GM18873 (cell line): ENCODE results near the gene EIF3L.

ENCODE experiments used
- ATAC-seq: cut with Tn5 transposase; IDR thresholded peaks from one replicate; pipeline ENCODE4 v1.9.1; 2021; ENCODE audit warnings: mild to moderate bottlenecking, moderate library complexity, moderate number of reproducible peaks; ENCODE audit not compliant: unreplicated experiment, low FRiP score

Gene EIF3L

DNA sequence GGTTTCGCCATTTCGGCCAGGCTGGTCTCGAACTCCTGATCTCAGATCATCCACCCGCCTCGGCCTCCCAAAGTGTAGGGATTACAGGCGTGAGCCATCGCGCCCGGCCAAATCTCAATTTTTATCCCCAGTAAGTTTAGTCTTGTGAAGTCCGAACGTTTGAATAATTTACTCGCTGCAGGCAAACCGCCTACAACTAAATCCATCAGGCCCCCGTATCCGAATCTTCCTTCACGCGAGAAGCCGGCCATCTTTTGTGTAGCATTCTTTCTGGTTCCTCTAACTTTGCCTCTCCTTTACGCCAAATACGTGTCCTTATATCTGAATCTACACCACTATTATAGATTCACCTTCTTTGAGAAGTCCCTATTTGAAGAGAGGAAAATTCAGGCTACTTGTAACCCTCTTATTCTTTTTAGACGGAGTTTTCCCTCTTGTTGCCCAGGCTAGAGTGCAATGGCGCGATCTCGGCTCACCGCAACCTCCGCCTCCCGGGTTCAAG lies 581 bp upstream of the EIF3L start:
- ATAC-seq = no peak

DNA sequence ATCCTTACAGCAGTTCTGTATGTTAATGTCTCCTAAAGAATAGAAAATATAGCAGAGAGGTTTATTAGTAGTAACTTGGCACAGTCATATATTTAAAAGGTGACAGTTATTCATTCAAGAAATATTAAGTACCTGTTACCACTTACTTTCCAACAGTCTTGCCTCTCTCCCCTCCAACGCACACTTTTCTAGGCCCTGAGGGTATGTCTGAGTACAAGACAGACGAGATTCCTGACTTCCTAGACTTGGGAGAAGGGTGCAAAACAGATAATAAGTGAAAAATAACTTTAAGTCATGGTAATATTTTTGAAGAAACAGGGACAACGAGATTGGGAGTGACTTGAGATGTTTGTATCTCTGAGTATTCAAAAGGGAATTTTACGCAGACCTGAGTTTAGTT lies 1.6 kb downstream of the EIF3L start:
- ATAC-seq = no peak

DNA sequence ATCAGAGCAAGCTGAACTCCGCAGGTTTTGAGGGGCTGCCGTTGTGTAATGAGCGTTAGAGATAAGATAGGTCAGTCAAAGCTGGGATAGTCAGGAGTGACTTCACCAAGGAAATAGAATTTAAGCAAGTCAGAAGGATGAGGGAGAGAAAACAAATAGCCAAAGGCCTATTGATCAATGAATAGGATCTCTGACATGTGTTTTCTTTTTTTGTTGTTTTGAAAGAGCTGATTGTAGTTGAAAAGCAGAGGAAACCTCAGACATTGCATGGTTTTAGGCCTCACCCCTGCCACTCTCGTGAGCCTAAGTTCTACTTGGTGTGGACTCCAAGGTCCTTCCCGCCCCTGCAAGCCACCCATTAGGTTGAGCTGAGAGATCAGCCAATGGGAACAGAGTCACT lies 3.2 kb downstream of the EIF3L start:
- ATAC-seq = no peak

DNA sequence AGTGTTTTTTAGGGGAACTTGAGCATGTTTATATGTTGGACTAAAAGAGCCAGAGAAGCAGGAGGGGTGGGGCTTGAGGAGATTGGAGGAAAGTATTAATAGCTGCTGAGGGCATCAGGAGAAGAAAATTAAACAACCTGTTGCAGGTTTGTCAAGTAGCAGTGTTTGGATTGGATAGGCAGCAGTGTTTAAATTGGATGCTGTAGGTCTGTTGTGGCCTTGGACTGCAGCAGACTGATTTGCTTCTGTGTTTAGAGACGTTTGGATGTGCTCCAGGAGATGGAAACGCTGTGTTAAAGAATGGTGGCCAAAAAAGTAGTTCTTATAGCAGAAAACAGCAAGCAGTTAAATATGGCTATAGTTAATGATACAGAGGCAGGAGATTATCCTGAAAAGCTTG lies 5.7 kb downstream of the EIF3L start:
- no peak for ATAC-seq

DNA sequence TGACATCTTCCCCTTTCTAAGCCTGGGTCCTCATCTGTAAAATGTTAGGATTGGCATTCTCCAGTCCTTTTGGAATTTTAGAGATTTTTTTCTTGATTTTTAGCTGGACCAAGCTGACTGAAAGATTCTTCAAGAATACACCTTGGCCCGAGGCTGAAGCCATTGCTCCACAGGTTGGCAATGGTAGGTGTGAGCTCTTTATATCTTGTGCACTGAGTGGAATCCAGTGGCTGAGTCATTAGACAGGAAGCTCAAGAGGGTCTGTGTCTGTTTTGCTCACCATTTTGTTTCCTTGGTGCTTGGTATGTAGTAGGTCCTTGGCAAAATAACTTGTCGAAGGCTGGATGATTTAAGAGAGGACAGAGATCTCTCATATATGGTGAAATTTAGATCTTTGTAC lies 6.2 kb downstream of the EIF3L start:
- no peak for ATAC-seq

DNA sequence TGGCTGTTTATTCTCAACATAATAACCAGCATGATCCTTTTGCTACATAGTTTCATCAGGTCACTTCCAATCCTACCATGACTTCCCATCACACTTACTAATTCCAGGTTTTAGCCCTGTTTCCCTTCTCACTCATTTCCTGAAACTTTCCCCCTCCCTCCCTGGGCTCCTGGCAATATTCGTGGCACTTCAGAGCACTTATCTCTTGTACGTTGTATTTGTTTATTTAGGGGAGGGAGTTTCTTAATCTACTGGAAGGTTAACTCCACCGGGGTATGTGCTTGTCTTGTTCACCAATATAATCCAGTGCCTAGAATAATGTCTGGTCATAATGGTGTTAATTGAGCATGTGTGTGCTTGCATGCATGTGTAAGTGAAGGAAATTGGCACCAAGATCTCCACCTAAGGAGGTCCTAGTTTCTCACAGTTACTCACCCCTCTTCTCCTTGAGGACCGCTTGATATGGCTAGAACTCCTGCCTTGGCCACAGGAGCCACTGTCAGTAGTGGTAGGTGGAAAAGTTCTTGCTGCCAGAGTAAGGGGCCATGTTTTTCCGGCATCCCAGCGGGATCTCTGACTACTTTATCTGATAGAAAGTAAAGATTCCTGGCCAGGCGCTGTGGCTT lies 11.7 kb downstream of the EIF3L start:
- no peak for ATAC-seq

DNA sequence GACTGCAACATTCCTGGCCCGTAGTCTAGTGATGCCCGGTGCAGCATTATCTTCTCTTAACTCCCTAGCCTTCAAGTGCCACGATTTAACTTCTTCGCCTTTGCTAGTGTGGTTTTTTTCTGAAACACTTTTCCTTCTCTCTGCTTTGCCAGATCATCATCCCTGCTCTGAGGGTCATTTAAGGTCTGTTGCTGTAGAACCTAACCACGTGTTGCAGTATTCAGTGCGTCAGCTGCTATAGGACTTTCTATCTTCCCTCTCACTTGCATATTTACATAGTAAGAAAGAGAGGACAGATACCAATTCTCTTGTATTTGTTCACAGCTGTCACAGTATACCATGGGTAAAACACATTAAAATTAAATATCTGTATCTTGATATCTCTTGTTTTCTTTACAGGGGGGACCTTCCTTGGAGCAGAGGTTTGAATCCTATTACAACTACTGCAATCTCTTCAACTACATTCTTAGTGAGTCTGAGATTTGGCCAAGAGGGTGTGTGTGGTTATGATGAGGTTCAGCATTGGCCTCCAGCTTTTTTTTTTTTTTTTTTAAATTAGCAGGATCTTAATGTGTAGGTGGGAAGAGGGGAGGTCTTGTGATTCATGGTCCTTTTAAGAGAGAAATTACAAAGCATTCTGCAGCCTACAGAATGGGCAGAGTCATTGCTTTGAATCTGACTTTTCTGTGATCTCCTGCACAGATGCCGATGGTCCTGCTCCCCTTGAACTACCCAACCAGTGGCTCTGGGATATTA lies 13.5 kb downstream of the EIF3L start:
- no peak for ATAC-seq

DNA sequence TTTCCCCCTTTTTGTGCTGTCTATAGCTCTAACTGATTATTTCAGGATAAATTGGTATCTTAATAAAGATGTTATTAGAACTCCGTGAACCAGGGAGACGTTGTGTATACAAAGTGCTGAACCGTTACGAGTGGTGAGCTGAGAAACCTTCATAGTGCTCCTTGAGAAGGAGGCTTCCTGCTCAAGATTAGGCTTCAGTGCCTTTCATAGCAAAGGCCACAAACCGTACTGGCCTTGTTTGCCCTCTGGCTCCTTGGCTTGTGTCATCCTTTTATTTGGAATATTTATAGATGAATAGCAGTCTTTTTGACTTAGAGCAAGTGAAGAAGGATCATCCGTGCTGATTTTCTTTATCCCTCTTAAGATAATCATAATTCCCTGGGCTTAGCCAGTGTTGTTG lies 16.3 kb downstream of the EIF3L start:
- ATAC-seq = no peak

DNA sequence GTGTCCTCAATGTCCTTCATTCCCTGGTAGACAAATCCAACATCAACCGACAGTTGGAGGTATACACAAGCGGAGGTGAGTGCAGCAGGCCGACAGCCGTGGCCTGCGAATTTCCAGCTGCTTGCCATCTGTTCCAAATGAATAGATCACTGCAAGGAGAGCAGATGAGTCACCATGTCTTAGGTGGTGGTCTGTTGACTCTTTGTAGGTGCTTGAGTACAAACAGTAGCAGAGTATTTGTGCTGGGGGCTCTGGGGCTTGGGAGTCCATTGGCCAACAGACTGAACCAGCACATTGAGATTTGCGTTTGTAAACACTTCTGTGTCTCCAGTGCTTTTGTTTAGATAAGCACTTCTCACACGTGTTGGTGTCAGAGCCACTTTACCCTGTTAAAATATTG lies 21.1 kb downstream of the EIF3L start:
- ATAC-seq = no peak

DNA sequence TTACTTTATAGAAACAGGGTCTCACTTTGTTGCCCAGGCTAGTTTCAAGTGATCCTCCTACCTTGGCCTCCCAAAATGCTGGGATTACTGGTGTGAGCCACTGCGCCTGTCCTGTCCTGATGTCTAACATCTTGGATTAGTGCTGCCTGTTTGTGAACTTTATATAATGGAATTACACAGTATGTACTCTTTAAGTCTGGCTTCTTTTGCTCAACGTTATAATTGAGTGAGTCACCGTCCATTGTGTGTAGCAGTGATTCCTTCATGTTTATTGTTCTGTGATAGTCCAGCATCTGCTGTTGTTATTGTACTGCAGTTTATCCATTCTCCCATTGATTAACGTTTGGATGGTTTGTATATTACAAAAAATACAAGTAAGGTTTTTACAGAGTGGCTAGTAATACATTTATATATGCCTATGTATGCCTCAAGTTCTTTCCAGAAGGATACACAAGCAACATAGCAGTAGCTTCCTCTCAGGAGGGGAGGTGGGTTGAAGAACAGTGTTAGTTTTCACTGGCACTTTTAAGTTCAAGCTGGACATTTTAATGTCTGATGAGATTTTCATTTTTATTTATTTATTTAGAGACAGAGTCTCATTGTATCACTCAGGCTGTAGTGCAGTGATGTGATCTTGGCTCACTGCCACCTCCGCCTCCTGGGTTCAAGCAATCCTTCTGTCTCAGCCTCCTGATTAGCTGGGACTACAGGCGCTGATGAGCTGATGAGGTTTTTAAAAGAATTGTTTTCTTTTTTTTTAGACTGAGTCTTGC lies 31.6 kb downstream of the EIF3L start:
- ATAC-seq = no peak

DNA sequence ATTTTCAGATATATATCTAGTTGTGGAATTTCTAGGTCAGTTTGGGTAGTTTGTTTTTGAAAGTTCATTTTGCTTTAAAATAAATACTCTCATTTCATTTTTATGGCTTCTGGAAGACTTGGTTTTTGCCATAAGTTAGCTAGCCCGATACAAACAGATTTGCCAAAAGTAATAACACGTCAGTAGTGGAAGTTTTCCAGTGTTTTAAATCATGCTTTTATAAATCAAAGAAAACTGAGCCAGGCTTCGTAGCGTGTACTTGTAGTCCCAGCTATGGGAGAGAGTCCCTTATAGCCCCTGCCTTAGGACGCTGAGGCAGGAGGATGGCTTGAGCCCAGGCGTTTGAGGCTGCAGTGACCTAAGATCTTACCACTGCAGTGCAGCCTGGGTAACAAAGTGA lies 35.2 kb downstream of the EIF3L start:
- no peak for ATAC-seq

DNA sequence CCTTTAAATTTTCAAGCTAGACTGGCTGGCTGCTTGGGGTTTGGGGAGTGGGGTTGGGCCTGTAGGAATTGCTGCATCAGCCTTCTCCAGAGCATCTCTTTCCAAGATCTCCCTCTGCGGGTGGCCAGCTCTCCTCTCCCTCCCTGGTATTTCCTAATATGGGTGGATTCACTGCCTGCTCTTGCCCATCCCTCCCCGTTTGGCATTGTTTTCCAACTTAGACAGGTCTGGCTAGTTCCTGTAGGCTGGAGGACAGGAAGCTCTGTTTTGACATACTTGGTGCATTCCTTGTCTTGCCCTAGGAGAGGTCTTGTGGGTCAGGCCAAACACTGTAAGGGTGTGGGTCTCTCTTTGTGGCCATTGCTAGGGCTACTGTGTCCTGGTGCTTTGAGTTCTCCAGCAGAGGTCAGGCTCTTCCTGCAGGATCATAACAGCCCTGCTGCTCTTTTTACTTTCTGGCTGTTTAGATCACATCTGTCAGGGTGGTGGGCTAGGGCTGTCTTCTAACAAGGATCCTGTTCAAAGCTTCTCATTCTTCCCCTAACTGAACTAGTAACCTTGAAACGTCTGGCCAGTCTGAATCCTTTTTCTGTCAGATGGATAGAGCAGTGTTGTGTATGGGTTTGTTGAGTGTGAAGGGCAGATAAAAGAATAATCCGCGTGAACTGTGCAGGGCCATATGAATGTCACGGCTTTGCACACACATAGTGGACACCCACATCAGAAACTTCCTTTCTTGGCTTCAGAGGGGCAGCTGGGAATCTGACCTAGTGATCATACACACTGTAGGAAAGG lies 38.6 kb downstream of the EIF3L start:
- ATAC-seq = no peak

DNA sequence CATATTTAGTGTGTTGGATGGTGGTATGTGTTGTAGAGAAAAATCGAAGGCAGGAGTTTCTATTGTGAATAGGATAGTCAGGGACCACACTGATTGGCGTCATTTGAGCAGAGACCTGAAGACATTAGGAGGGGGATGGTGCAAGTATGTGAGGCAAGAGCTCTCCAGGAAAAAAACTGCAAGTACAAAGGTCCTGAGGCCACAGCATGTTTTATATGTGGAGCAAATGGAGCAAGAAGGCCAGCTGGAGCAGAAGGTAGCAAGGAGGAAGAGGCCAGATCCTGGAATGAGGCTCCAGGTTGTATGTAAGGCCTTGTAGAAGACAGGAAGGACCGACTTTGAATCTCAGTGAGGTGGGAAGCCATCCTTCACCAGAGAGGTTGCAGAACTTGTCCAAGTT lies 42.7 kb downstream of the EIF3L start:
- no peak for ATAC-seq

DNA sequence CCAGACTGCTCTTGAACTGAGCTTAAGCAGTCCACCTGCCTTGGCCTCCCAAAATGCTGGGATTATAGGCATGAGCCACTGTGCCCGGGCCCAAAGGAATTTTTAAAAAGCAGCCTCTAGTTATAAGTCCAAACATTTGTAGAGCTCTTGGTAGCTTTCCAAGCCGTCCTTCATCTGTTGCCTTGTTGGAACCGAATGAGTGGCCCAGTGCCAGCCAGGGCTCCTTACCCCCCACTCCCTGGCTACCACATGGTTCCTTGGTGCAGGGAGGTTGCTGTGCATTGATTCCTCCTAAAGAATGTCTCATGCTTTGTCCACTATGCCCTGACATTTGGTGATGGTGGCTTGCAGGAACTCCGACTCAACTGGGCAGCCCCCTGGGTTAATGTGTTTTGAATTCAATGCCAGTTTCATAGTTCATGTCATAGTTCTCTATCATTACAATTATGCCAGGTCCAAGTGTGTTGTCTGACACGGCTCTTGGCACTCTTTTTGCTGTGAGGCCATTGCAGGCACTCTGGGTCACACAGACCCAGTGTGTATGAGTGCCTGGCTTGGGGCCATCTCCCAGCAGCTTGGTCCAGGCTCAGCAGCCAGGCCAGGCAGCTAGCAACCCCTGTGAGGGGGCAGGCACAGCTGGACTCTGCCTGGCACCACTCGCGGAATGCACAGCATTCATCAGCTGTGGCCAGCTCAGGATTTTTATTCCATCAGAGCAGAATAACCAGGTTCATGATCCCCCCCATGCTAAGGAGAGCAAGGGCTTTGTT lies 43.5 kb downstream of the EIF3L start:
- ATAC-seq = no peak

DNA sequence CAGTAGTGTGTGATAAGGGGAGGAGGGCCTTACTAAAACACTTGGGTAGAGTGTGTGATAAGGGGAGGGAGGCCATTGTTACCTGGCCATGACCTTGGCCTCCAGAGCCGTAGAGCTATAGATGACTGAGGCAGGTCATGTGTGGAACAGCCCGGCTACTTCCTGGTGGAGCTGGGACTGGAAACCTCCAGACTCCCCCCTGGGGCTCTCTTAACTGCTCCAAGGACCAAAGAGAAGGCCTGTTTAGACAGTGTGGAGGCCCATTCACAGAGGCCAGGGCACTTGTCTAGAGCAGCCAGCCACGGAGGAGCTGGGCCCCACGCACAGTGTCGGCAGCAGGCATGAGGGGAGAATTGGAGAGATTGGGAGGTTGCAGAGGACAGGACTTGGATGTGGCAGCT lies 44.4 kb downstream of the EIF3L start:
- ATAC-seq = no peak

DNA sequence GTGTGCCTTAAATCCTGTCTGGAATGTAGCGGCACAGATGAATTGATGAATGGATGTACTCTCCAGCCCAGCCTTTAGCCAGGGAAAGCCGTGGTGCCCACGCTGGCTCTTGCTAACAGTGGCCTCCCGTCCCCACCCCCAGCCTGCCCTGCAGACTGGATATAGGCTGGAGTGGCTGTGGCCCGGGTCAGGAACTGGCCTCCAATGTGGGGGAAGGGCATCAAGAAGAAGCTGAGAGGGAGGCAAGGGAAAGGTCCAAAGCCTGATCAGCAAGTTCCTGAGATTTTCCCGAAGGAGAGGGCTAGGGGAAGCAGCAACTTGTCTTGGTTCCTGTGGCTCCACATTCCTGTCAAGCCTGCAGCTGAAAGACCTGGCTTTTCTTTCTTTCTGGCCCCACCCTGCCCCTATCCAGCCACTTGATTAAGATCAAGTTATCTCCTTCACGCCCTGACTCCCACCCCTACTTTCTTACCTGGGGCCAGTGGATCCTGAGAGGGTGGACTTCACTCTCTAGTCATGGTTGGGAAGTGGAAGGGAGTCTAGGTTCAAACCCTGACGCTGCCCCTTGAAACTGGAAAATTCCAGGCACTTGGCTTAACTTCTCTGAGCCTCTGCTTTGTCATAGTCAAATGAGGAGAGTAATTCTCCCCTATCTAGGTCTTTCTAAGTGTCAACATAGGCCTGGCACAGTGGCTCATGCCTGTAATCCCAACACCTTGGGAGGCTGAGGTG lies 45.9 kb downstream of the EIF3L start:
- no peak for ATAC-seq

DNA sequence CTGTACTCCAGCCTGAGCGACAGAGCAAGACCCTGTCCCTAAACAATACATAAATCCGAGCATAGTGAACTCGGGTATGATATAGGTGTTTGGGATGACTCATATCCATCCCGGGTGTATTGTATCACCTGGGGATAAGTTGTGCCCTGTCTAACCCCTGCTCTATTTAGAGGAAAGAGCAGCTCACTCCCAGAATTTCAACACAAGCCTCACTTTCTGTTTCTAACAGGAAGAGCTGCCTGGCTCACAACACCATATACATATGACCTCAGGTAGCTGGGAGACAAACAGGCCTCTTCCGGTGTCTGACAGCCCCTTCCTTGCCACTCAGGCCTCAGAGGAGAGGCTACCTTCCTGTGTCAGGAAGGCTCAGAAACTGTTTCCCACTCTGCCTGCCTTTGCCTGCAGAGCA lies 47.0 kb downstream of the EIF3L start:
- ATAC-seq = peak; percentile 49

DNA sequence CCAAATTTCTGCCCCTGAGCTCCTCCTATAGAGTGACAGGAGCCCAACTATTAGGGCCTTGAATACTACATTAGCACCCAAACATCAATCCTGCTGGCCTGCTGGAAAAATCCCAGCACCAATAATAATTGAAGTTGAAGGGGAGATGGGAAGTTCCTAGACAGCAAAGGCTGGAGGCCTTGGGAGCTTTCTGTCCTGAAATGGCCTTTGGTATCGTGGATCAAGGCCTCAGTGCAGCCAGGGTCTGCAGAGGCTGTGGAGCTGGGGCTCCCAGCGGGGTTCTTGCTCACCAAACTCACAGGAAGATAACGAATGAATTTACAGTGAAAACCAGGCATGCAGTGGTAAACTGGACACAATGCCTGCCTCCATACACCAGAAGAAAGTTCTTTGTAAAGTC lies 47.7 kb downstream of the EIF3L start:
- ATAC-seq = no peak

DNA sequence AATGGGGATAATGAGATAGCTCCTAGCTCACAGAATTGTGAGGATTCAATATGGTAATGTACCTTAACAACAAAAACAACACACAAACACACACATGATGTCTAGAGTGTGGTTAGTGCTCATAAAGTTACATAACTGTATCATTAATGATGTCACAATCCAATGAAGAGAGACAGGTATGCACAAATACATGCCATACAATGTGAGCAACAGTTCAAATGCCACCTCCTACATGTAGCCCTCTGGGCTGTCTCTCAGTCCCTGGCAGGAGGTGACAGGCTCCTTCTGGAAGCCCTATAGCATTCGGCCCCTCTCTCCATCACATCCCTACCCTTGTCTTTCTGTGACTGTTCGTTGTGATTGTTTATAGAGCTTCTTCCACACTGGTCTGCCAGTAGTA lies 48.6 kb downstream of the EIF3L start:
- ATAC-seq = no peak
